Measurements from ENCODE around the gene ZNF19.

DNA sequence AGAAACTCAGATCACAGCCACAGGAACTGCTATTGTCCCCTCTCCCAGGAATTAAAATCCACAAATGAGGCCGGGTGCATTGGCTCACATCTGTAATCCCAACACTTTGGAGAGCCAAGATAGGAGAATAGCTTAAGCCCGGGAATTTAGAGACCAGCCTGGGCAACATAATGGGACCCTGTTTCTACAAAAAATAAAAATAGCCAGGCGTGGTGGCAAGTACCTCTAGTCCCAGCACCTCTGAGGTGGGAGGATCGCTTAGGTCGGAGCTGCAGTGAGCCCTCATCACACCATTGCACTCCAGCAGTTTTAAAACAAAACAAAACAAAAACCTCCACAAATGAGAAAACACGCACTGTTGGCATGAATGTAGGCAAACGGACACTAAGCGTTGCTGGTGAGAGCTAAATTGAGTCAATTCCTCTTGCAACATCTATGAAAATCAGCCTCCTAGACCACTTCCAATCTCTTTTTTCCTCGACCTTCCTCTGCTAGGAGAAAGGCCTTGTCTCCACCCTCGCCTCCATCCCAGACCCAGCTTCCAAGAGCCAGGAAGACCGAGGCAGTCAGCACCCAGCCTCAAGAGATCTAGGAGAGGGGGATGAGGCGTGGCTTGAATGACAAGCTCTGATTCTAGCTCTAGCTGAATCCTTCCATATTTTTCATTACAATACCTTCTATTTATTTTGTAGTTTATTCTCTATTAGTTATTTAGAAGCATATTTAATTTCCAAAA lies 62.1 kb downstream of the ZNF19 start:
- TF ChIP-seq POLR2A (IDR thresholded peaks at IDR 0.05; ENCODE audit: borderline replicate concordance, extremely low read depth, insufficient read depth, insufficient read length): no peak
- TF ChIP-seq, protein P1, sequence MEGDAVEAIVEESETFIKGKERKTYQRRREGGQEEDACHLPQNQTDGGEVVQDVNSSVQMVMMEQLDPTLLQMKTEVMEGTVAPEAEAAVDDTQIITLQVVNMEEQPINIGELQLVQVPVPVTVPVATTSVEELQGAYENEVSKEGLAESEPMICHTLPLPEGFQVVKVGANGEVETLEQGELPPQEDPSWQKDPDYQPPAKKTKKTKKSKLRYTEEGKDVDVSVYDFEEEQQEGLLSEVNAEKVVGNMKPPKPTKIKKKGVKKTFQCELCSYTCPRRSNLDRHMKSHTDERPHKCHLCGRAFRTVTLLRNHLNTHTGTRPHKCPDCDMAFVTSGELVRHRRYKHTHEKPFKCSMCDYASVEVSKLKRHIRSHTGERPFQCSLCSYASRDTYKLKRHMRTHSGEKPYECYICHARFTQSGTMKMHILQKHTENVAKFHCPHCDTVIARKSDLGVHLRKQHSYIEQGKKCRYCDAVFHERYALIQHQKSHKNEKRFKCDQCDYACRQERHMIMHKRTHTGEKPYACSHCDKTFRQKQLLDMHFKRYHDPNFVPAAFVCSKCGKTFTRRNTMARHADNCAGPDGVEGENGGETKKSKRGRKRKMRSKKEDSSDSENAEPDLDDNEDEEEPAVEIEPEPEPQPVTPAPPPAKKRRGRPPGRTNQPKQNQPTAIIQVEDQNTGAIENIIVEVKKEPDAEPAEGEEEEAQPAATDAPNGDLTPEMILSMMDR (IDR thresholded peaks at IDR 0.05 in 2 of 3, conservative IDR thresholded peaks at IDR 0.05 in 1 of 3; ENCODE audit: borderline replicate concordance in 1 of 3, insufficient read depth in 1 of 3, low read depth in 2 of 3, low read length in 2 of 3): no peak
- TF ChIP-seq SP1 (IDR thresholded peaks at IDR 0.05; ENCODE audit: low read depth): no peak
- no peak for TF ChIP-seq POLR2AphosphoS5 (IDR thresholded peaks at IDR 0.05; ENCODE audit: low read depth, low read length)
